Left kidney (tissue), 2 donors: ENCODE measurements around the gene PLPP1. TPM values are rescaled to one million over a fixed set of nuclear protein-coding genes. Genes with fewer than 3 reads are reported as not detected.

ENCODE experiments used
- DNase-seq: peaks from one replicate; pipeline ENCODE4 v3.0.0-alpha.2; 2013
- polyA plus RNA-seq: library from polyadenylated mRNA; unstranded; fragments of 120-200 nt; gene quantifications from one replicate; pipeline ENCODE4 v1.2.1, GENCODE V29; 2013; ENCODE audit not compliant: insufficient read length

Gene PLPP1
- polyA plus RNA-seq, 1 donor, result 78.4 TPM

- DNase-seq, result no peak
Measured at GRCh38 chr5:55409775-55410174, 125.0 kb downstream of the PLPP1 start.

GRCh38 chr5:55407984-55408383 lies 126.8 kb downstream of the PLPP1 start:
- no peak for DNase-seq

- DNase-seq, result peak; percentile 33
Measured at GRCh38 chr5:55407059-55407684, 127.6 kb downstream of the PLPP1 start.

- DNase-seq, result no peak
Measured at GRCh38 chr5:55406292-55406691, 128.5 kb downstream of the PLPP1 start.

GRCh38 chr5:55402199-55402598 lies 132.6 kb downstream of the PLPP1 start:
- DNase-seq, result no peak

GRCh38 chr5:55393501-55394175 lies 141.1 kb downstream of the PLPP1 start:
- DNase-seq, result no peak

- DNase-seq, result no peak
Measured at GRCh38 chr5:55392669-55393068, 142.1 kb downstream of the PLPP1 start.

- DNase-seq, result no peak
Measured at GRCh38 chr5:55391707-55392106, 143.1 kb downstream of the PLPP1 start.

GRCh38 chr5:55387865-55388264 lies 146.9 kb downstream of the PLPP1 start:
- DNase-seq, result peak; percentile 11

- DNase-seq, result no peak
Measured at GRCh38 chr5:55386356-55386755, 148.4 kb downstream of the PLPP1 start.

- DNase-seq, result no peak
Measured at GRCh38 chr5:55385846-55386245, 148.9 kb downstream of the PLPP1 start.

GRCh38 chr5:55385227-55385626 lies 149.5 kb downstream of the PLPP1 start:
- DNase-seq, result no peak

GRCh38 chr5:55384072-55384471 lies 150.7 kb downstream of the PLPP1 start:
- DNase-seq, result no peak

- no peak for DNase-seq
Measured at GRCh38 chr5:55383254-55383653, 151.5 kb downstream of the PLPP1 start.

- no peak for DNase-seq
Measured at GRCh38 chr5:55377810-55378209, 157.0 kb downstream of the PLPP1 start.

Other genes starting within 250 kb of the PLPP1 start
- 47.6 TPM for gene DHX29, start 227.3 kb downstream of the PLPP1 start, polyA plus RNA-seq
- 110 TPM for gene MTREX, start 227.0 kb downstream of the PLPP1 start, polyA plus RNA-seq
- 41.3 TPM for gene SLC38A9, start 177.4 kb upstream of the PLPP1 start, polyA plus RNA-seq
- 0.12 TPM for gene DDX4, start 203.1 kb upstream of the PLPP1 start, polyA plus RNA-seq